GM21723 (cell line): Measurements from ENCODE around the gene KLHL29.
A peak's percentile ranks its signal among the peaks of the same experiment; 100 is the strongest.

Experiments used
- ATAC-seq: cut with Tn5 transposase; IDR thresholded peaks from one replicate; pipeline ENCODE4 v1.9.1; 2021; ENCODE audit warnings: mild to moderate bottlenecking, moderate library complexity; ENCODE audit not compliant: unreplicated experiment

KLHL29 gene

DNA sequence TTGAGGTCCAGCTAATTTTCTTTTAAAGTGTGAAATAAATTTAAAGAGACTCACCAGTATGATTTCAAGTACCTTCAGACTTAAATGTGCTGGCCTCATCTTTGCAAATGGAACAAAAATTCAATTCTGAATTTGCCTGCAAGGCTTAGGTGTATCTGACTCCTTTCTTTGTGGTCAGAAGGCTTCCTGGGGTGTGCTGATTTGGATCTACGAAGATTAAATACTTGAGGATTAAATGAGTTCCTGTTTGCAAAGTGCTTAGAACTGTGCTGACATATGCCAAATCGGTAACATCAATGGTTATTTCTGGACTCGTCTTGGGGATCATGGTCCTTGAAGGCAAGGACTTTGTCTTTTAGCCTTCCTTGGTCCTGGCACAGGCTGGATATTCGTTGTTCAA is 9.7 kb downstream of the KLHL29 start:
- no peak for ATAC-seq

DNA sequence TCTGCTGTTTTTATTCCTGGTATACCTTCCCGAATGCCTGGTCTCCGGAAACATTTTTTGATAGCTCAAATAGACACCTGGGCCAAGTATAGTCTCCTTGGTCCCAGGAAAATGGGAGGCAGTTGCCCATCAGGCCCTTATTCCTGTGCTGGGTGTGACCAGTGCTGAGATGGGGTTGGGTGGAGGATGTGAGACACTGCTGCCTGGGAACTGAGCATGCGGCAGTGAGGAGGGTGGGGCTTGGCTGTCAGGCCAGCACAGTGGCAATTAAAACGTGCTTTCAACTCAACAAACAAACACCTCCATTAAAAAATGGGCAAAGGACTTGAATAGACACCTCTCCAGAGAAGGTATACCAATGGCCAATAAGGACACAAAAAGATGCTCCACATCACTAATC is 12.5 kb downstream of the KLHL29 start:
- ATAC-seq, result no peak

DNA sequence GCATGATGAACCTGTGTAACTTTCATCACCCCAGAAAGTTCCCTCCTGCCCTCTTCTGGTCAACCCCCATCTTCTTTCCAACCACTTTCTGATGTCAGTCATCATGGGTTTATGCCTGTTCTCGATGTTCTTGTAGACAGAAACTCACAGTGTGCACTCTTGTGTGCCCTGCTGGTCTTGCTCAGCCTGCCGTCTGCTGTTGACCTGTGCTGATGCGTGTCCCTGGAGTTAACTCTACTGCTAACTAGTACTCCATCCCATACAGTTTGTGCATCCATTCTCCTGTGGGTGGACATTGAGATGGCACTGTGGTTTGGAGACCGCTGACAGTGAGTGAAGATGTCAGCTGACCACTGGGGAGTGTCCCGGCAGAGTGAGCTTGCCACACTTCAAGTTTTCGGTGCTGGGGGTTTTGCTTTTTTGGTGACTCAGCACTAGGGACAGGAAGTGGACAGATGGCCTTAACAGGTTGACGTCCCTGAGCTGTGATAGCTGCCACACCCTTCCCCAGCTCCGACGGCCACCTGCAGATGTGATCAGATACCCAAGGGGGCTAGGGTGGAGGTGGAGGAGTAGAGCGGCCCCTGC is 14.8 kb downstream of the KLHL29 start:
- ATAC-seq, result no peak

DNA sequence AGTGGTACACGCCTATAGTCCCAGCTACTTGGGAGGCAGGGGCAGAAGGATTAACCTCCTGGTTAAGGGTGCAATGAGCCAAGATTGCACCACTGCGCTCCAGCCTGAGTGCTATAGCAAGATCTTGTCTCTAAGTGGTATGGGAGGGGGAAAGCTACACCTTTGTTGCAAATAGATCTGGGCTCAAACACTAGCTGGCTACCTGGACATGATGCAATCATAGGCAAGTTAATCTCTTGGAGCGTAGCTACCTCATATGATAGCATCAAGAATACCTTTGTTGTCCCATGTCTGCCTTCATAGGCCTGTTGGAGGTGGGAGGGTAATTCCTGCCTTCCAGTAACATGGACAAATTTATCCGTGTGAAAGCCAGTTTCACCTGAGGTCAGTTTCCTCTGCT is 15.7 kb downstream of the KLHL29 start:
- ATAC-seq, result no peak

DNA sequence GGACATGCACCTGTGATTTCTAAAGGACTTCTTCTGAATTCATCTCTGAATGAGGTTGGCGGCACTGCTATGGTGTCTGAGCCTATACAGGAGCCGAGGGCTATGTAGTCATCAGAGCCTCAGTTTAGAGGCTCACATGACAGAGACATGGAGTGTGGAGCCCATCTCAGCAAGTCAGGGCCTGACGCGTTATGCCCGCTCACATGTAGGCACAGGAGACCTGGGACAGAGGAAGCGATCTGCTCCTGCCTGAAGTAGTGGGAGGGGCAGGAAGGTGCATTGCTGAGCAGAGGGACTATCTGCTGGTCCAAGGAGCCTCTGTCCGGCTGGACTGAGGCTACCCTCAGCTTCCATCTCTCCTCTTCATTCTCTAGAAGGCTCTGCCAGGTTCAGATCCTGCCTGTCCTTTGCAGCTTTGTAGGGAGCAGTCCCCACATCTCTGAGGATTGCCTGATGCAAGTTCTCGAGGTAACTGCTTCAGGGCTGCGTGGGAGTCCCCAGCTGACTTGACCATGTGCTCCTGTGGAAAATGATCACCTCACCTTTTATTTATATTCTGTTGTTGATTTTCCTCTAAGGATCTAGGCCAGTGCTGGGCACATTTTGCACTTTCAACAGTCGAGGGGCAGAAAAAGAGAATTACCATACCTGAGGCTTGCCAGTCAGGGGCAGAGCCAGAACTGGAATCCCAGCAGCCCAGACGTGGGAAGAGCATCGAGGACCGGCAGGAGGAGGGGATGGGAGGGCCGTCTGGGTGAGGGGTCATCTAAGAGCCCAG is 16.6 kb downstream of the KLHL29 start:
- no peak for ATAC-seq

DNA sequence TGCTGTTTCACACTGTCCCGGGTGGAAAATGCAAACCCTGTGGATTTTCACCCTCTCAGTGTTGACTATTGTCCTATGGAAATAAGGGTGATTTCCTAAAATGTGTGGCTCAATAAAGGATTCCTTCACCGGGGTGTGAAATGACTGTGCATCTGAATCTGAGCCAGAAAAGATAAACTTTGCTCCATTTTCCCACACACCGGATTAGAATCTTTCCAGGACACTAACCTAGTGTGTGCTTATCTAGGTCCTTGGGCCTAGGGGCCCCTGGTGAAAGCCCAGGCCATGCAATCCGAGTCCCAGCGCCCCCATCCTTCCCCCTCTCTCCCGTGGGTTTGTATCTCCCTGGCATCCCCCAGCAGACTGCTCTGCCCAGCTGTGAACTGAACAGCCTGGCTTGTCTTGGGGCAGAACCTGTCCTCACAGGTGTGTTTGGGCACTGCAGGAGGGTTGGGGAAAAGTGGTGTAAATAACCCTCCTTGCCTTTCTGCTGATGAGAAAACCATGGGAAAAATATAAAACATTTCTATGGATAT is 17.3 kb downstream of the KLHL29 start:
- ATAC-seq, result no peak

DNA sequence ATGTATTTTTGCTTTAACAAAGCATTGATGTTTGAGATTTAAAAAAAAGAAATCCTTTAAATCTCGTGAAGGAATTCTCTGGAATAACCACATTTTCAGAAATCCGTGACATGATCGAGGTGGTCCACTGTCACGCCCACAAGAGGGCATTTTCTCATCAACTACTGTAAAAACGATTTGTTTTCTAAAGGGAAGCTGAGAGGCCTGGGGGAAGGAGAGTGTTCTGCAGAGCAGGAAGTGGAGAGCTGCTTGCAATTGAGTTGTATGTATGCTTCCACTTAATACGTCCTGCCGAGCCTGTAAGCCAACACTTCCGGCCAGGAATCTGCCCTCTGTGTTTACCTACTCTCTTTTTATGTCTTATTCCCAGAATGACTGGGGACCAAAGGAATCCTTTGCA is 19.4 kb downstream of the KLHL29 start:
- peak; percentile 74 for ATAC-seq

DNA sequence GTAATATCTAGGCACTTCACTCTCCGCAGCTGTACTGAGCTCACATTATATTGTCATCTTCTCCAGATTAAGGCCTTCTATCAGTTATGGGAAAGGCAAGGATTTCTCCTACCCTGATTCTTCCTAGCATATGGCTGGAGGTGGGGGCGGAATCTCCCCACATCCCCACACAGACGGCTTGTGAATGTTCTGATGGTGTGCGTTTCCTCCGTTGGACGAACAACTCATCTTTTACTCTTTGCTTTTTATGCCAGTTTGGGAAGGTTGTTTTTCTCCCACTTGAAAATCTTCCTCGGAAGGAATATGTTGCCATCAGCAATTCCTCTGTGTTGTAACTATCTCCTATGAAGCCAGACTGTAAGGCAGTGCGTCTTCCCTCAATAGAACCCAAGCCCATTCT is 24.3 kb downstream of the KLHL29 start:
- ATAC-seq, result no peak

DNA sequence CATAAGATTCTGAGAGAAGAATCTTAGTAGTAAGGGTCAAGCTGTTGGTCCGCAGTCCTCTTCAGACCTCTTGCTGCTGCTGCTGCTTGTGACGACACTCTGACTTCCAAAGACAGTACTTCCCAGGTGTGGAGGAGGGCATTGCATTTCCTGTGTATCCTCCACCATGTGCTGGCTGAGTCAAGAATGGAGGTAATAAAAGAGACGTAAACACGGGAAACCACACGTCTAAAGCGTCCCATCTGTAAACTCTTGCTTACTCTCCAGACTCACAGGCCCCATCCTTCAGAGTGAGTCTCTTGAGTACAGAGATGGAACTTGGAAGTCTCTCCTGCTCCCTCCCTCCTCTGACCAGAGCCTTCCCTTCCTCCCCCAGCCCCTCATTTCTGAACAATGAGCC is 25.6 kb downstream of the KLHL29 start:
- ATAC-seq, result no peak

DNA sequence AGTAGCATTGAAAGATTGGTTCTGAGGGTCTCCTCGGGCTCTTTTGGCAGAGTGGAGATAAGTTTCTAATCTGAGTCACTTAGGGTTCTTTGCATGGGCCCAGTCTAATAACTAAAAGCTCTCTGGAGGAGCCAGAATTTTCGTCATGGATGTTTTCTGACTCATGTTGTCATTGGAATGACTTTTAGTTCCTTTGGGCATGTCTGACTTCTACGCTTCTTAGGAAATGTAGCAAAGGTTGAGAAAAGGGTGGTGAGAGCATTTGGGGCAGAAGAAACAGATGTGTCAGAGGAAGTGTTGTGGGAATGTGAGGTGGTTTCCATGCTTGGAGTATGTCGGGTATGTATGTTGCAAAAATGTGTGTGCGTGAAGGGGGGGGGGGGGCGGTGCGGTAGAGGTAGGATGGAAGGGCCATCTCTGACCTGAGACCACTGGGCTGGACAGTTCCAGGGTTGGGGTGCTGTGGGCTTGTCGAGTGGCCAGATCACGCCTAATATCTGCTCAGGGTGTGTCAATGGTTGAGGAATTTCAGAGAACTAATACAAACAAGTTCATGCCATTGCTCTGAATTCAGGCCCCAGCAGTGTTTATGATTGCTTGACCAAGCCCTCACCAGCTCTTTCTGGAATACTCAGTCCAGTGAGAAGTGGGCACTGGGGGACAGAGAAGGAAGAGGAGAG is 26.9 kb downstream of the KLHL29 start:
- ATAC-seq, result no peak

DNA sequence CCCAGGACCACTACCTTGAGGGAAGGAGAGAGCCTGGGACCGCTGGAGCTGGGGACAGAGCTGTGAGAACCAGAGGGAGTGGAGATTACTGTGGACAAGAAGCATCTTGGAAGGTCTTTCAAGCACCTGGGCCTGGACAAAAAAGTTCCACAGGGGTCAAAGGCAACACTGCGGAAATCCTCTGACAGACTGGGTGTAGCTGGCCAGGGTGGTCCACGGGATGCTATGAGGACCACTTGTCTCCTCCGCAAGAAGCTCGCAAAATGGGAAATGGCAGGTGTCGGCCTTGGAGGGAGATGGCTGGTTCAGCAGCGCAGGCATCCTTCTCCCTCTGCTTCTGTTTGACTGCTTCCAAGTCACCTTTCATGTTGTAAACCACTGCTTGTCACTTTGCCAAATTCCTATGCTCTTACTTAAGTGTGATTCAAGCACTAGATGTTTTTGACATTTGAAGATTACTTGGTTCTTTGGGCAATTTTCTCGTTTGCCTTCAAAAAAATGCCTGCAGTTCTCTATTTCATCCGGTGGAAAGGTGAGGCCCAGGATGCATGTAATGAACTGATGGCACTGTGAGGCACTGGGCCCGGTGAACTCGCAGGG is 27.7 kb downstream of the KLHL29 start:
- ATAC-seq, result no peak

DNA sequence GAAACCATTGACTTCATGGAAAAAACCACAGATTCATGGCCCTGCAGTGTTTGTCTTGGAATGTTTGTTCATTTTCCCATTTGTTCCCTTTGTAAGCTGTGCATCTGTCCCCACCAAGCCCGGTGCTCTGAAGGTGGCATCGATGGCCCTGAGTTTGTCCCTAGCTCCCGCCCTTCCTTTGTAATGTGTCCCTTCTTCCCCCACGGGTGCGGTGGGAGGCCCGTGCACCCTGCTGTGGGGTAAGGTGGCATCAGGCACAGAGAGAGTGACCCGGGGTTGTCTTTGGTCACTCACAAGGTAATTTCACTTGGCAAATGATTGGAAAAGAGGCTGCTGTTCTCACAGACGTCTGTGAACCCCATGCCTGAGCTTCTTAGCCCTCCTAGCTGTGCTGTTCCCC is 28.7 kb downstream of the KLHL29 start:
- no peak for ATAC-seq

DNA sequence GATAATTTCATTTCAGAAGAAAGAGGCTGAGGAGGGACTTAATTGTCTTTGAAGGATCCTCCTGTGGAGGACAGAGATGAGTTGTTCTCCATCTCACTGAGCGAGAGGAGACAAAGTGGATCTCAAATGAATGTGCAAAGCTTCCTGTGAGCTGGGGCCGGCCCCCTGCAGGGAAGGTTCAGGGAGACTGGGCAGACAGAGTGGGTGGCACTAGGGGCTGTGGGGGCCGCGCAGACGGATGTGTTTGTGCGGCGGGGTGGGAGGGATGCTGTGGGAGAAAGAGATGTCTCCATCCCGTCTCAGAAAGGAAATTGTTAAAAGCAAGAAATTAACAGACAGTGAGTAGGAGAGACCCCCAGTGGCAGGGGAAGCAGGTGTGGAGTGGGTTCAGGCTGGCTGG is 29.1 kb downstream of the KLHL29 start:
- no peak for ATAC-seq

DNA sequence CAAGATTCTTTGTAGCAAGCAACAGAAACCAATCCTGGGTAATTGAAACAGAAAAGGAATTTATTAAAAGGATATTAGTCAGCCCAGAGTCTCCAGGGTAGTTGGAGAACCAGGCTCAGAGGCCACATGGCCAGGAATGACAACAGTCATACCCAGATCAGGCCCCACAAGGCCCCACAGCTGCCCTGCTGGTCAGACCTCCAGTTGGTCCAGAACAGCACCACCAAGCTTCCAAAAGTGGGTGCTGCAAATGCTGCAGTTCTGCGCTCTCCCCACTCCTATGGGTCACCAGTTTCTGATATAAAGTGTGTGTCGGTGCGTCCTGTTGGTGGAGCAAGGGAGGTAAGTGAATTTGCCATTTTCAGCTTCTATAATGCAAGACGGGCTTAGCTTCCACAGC is 29.9 kb downstream of the KLHL29 start:
- no peak for ATAC-seq

DNA sequence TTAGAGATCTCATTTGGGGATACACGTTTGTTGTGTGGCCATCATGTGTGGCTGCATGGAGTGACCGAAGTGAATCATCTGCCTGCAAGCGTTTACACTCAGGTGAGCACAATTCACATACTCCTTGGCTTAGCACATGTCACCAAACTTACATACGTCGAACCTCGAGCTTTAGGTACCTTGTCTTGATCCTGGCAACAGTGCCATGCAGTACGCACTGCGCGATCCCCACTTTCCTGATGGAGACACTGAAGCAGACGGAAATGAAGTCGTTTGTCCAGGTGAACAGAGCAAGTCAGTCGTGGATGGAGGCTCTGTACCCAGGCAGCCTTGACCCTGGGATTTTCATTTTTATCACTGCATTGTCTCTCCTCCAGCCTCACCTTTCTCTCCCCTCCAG is 32.3 kb downstream of the KLHL29 start:
- no peak for ATAC-seq

DNA sequence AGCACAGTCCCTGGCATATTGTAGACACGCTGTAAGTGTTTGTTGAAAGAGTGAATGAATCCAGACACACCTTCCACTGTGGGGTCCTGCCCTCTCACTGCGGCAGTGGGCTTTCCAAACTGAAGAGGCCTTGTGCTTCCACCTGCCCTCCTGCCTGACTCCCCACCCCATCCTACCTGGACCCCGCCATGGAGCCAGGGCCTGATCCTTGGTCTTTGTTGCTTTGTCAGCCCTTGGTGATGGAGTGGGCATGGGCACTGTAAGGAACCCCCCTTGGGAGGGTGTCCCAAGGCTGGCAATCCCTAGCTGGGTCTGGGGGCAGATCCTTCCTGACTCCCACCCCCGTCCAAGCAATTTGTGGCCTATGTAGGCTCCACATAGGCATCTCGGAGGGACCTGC is 33.1 kb downstream of the KLHL29 start:
- ATAC-seq, result no peak

DNA sequence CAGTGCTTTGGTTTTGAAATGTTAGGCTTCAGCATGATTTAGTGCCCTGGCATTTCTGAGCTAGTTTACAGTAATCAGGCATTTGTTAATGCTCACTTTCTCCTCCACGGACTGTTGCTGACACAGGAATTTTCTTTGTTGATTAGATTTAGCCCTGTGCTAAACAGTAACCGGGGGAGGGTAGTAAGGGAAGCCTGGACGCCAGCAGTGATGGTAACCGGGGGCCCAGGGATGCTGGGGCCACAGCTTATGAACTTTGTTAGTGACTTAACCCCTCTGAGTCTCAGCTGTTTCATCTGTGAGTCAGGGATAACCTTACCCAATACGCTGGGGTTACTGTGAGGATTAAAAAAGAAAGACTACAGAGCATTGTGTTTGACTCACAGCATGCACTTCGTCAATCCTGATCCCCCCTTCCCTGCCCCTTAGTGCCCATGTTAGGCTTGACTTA is 33.5 kb downstream of the KLHL29 start:
- no peak for ATAC-seq

DNA sequence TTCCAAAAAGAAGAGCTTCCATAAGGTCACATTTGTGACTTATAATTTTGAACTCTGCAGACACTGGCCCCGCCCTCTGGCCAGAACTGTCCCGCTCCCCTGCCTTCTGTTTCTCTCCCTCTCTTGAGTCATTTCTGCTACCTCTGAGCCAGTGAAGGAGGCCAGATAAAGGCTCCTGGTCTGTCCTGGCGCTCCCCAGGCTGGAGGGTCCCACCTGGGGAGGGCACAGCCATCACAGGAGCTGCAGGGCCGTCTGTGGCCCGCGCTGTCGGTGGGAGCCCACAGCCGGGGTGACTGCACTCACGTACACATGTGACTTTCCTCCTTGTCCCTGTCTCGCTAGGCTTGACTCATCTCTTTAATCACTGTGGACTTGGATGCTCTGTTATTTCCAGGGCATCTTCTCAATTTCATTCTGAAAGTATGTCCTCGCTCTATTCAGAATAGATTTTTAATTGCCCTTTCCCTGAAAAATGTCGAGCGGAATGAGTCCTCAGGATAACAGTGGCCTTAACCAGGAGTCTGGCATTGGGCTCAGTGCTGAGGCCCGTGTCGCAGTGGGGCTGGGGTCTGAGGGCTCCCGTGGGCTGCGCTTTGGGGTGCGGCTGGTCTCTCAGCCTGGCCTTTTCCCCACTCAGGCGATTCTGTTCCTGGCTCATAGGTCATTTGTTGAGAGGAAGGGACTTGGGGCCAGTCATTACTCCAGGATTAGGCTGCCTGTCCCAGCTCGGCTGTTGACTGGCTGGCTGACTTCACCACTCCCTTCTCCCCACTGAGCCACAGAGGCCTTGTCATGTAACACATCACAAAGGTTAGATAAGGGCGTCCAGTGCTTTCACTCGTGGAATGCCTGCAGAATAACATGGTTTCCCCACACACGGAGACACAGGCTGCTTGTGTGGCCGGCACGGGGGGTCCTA is 34.5 kb downstream of the KLHL29 start:
- no peak for ATAC-seq

DNA sequence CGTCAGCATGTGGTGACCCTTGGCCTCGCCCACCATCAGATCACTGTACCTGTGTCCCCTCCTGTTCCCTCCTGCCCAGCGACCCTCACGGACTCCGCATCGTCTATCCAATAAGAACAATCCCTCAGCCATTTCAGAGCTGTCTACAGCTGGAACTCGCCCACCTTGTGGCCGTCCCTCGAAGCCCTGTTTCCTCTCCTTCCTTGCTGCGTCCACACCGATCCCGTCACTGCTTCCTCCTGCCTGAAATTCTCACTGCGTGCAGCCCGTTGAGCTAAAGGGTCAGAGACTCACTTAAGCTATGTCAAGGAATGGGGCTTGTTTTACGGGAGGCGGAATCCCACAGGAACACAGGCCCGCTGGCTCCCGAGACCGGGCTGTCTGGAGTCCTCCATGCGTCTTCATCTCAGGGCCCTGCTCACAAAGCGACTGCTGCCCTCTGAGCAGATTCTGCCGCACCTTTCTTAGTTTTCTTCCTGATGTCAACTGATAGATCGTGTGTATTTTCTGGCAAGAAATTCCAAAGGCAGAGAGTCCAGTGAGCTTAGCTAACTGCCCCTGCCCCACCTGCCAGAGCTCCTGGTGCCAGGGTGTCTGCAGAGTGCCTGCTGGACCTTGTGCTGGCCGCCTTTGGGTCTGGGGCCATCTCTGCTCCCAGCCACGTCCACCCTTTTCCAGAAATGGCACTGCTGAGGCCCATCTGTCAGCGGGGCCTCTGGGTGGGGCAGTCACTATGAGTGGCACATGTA is 35.3 kb downstream of the KLHL29 start:
- no peak for ATAC-seq
